Measurements from ENCODE around the gene WNT4. TPM values are rescaled to one million over a fixed set of nuclear protein-coding genes. Genes with fewer than 3 reads are reported as not detected.

The WNT4 gene
- total RNA-seq, 2 donors from 2014 or later, result 0.52 to 1.3 TPM

DNA sequence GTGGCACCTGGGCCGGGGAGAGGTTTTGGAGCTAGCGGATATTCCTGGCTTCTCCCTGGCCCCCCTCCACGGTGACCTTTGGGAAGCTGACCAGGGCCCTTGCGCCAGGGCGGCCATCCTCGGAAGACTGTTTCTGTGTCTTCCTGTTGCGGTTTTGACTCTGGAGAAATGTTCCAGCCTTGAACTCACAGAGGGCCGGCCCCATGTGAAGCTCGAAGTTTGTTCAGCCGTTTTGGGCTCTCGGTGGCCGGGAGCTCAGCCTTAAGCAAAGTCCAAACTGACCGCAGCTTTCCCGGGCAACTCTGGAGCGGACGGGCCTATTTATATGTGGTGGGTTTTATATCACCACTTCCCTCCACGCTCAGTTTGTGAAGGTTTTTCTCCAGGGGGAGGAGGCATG is 17.0 kb upstream of the WNT4 start:
- TF ChIP-seq, protein P1, sequence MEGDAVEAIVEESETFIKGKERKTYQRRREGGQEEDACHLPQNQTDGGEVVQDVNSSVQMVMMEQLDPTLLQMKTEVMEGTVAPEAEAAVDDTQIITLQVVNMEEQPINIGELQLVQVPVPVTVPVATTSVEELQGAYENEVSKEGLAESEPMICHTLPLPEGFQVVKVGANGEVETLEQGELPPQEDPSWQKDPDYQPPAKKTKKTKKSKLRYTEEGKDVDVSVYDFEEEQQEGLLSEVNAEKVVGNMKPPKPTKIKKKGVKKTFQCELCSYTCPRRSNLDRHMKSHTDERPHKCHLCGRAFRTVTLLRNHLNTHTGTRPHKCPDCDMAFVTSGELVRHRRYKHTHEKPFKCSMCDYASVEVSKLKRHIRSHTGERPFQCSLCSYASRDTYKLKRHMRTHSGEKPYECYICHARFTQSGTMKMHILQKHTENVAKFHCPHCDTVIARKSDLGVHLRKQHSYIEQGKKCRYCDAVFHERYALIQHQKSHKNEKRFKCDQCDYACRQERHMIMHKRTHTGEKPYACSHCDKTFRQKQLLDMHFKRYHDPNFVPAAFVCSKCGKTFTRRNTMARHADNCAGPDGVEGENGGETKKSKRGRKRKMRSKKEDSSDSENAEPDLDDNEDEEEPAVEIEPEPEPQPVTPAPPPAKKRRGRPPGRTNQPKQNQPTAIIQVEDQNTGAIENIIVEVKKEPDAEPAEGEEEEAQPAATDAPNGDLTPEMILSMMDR (IDR thresholded peaks at IDR 0.05), result no peak
- TF ChIP-seq POLR2A (IDR thresholded peaks at IDR 0.05), result no peak
- ATAC-seq, result no peak
- H3K27ac ChIP-seq, result no peak overlapping the region
- no peak overlapping the region for H3K4me3 ChIP-seq
- H3K9me3 ChIP-seq, result no peaks in the 10 kb centered on the region
- intact Hi-C loops (cut with DNase I), result no loop called here
- no peaks in the 10 kb centered on the region for H3K4me1 ChIP-seq
- no peaks in the 10 kb centered on the region for H3K27me3 ChIP-seq
- no peaks in the 10 kb centered on the region for H3K36me3 ChIP-seq (replicated peaks in 1 of 2; ENCODE audit: insufficient read depth in 1 of 2, low read depth in 2 of 2)
- WGBS, 2 donors, result 82 to 88% methylated on average over 14 to 17 of the region's 17 CpGs
- no peak for DNase-seq

- WGBS, 2 donors, result 80% methylated on average over 4 of the region's 4 CpGs
- TF ChIP-seq, protein P1 (IDR thresholded peaks at IDR 0.05), result no peak
- no peak for TF ChIP-seq POLR2A (IDR thresholded peaks at IDR 0.05)
- ATAC-seq, result no peak
- H3K4me3 ChIP-seq, result no peak overlapping the region
- H3K27ac ChIP-seq, result no peak overlapping the region
- no peaks in the 10 kb centered on the region for H3K36me3 ChIP-seq (replicated peaks in 1 of 2; ENCODE audit: insufficient read depth in 1 of 2, low read depth in 2 of 2)
- no peak for DNase-seq
- H3K4me1 ChIP-seq, result no peaks in the 10 kb centered on the region
- H3K27me3 ChIP-seq, result no peaks in the 10 kb centered on the region
- no peaks in the 10 kb centered on the region for H3K9me3 ChIP-seq
- intact Hi-C loops (cut with DNase I), result no loop called here
Observed at GRCh38 chr1:22158654-22159053, 15.8 kb upstream of the WNT4 start.

DNA sequence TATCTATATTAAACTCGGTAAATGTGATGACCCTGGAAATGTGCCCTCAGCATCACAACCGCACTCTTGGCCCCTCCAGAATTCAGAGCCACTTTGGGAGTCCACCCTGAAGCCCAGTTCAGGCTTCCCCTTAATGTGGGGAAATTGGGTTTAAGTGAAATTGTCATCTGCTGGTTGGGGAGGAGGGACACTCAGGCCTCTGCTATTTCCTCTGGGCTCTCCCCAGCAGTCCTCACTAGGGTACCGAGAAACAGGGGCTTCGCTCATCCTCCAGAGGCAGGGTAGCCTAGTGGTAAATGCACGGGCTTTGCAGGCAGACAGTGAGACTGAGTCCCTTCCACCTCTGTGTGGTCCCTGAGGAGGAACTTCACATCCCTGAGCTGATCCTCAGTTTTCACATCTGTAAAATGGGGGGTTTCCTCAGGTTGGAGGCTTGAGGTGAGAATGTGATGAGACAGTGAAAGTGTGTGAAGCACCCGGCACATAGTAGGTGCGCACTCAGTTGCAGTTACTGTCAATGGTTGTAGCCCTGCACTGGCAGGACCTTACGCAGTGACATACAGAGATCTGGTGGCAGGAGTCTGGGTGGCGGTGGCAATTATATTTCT is 14.6 kb upstream of the WNT4 start:
- Histone ChIP-seq H3K4me3 (no peak overlapping the region), H3K9me3 (no peaks in the 10 kb centered on the region), H3K27ac (no peak overlapping the region), H3K4me1 (no peaks in the 10 kb centered on the region), H3K27me3 (no peaks in the 10 kb centered on the region), H3K36me3 (replicated peaks in 1 of 2; ENCODE audit: insufficient read depth in 1 of 2, low read depth in 2 of 2) (no peaks in the 10 kb centered on the region)
- 68 to 86% methylated on average over 8 to 9 of the region's 9 CpGs for WGBS, 2 donors
- TF ChIP-seq, protein P1 (IDR thresholded peaks at IDR 0.05), result no peak
- ATAC-seq, result no peak
- DNase-seq, result no peak
- intact Hi-C loops (cut with DNase I), result no loop called here

DNA sequence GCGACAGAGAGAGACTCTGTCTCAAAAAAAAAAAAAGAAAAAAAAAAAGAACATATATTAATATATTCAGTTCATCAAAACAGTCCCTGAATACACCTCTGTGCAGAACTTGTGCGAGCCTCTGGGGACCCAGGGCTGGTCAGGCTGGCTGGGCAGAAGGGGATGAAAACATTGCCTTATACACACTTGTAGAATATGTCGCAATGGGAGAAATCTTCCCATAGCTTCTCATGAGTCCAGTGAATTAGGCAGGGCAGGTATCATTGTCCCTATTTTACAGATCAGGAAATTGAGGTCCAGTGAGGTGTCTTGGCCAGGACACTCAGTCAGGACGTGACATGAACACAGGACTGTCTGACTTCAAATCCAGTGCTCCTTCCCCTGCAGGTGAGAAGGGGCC is 12.6 kb upstream of the WNT4 start:
- TF ChIP-seq, protein P1 (IDR thresholded peaks at IDR 0.05), result no peak
- no peak for TF ChIP-seq POLR2A (IDR thresholded peaks at IDR 0.05)
- 74 to 82% methylated on average over 4 of the region's 4 CpGs for WGBS, 2 donors
- ATAC-seq, result no peak
- intact Hi-C loops (cut with DNase I), result no loop called here
- no peak for DNase-seq
- H3K36me3 ChIP-seq (replicated peaks in 1 of 2; ENCODE audit: insufficient read depth in 1 of 2, low read depth in 2 of 2), result no peaks in the 10 kb centered on the region
- no peaks in the 10 kb centered on the region for H3K9me3 ChIP-seq
- H3K4me3 ChIP-seq, result no peak overlapping the region
- no peaks in the 10 kb centered on the region for H3K27me3 ChIP-seq
- H3K27ac ChIP-seq, result no peak overlapping the region
- no peaks in the 10 kb centered on the region for H3K4me1 ChIP-seq

GRCh38 chr1:22154626-22155025 is 11.7 kb upstream of the WNT4 start:
- H3K4me3 ChIP-seq, result no peak overlapping the region
- H3K27ac ChIP-seq, result no peak overlapping the region
- intact Hi-C loops (cut with DNase I), result no loop called here
- DNase-seq (no peak), ATAC-seq (no peak)
- H3K27me3 ChIP-seq, result no peaks in the 10 kb centered on the region
- no peaks in the 10 kb centered on the region for H3K36me3 ChIP-seq (replicated peaks in 1 of 2; ENCODE audit: insufficient read depth in 1 of 2, low read depth in 2 of 2)
- no peaks in the 10 kb centered on the region for H3K4me1 ChIP-seq
- WGBS, 2 donors, result 57 to 76% methylated on average over 6 of the region's 6 CpGs
- TF ChIP-seq POLR2A (IDR thresholded peaks at IDR 0.05), result no peak
- TF ChIP-seq, protein P1 (IDR thresholded peaks at IDR 0.05), result no peak
- no peaks in the 10 kb centered on the region for H3K9me3 ChIP-seq

Data from body of pancreas (tissue), 4 donors.